NCI-H2029 (cell line): ENCODE measurements around the gene SPRR2A.
"Not testable (repeated sequence)": the region's sequence is repeated elsewhere in the genome, so short reads cannot be mapped to it uniquely, and the experiment has no call there.

Experiments used
- DNase-seq: peaks from one replicate; lab custom pipeline; 2025; lab: John Stamatoyannopoulos, UW

The SPRR2A gene

DNA sequence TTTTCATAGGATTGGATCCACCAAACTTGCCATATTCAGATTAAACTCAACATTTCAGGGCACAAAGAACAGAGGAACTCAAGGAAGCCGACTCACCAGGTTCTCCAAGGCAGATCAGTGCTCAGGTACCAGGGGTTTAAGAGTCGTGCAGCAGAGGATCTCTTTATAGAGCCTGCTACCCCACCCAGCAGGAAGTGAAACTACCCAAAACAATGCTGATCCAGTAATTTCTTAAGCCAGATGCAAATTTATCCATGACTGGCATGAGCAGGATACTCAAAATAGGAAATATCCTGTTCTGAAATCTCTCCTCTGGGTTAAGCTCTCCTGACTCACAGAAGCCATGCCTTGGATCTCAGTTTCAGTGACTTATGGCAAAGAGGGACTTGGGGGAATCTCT lies at the start of gene SPRR2A:
SPRR2A (minus strand) TSS at position 138 of the 400 bp plus-strand sequence. CDS start 777 bp downstream, outside the sequence.
- no peak for DNase-seq

DNA sequence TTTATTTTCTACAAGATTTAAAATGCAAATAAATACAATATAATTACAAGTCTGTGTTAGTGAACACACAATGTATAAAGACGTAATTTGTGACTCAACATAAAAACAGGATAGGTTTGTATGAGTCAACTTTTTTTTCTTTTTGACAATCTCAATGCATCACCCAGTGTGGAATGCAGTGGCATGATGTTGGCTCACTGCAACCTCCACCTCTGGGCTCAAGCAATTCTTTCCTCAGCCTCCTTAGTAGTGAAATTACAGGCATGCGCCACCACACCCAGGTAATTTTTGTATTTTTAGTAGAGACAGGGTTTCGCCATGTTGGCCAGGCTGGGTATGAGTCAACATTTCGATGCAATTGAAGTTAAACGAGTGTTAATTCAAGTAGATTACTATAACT lies 42.9 kb upstream of the SPRR2A start:
- DNase-seq = no peak

DNA sequence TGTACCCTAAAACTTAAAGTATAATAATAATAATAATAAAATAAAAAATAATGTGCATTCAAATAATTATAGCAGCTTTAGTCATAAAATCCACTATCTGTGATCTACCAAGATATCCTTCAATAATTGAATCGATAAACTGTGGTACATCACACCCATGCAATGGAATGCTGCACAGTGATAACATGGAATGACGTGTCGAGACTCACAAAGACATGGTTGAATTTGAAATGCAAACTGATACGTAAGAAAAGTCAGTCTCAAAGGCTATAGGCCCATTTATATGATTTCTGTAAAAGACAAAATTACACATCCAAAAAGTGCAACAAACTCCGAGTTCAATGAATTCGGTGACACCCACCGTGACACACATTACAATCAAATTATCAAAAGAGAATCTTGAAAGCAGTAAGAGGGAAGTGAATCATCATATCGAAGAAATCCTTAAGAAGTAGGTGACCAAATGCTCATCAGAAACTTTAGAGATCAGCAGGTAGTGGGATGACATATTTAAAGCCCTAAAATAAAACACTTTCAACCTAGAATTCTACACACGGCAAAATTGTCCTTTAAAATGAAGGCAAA lies 42.2 kb upstream of the SPRR2A start:
- DNase-seq = no peak

DNA sequence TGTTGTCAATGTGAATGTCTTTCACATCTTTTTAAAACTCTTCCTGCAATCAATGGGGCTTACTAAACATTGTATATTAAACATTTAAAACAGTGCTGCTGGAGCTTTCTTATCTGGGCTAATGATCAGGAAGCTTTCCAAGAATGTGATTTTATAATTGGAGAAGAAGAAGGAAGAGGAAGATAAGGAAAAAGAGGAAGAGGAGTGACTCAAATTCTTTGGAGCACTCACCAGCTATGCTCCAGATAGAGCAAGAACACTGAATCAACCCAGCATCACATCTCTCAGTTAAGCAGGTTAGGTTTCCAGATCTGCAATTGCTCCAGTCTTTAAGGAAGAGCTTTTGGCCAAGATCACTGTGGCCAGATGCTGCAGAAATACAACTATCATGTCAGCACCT lies 38.5 kb upstream of the SPRR2A start:
- no peak for DNase-seq

DNA sequence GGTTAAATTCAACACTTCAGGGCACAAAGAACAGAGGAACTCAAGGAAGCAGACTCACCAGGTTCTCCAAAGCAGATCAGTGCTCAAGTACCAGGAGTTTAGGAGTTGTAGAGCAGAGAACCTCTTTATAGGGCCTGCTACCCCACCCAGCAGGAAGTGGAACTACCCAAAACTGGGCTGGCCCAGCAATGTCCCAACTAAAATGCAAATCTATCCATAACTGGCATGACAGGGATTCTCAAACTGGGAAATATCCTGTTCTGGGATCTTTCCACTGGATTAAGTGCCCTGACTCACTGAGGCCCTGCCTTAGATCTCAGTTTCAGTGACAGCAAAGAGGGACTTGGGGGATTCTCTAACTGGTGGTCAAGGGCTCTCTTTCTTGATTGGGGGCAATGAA lies 37.1 kb upstream of the SPRR2A start, which contains the start of gene SPRR2E:
SPRR2E (minus strand) TSS at position 101 of the 400 bp plus-strand sequence. CDS start 775 bp downstream, outside the sequence.
- DNase-seq = no peak

DNA sequence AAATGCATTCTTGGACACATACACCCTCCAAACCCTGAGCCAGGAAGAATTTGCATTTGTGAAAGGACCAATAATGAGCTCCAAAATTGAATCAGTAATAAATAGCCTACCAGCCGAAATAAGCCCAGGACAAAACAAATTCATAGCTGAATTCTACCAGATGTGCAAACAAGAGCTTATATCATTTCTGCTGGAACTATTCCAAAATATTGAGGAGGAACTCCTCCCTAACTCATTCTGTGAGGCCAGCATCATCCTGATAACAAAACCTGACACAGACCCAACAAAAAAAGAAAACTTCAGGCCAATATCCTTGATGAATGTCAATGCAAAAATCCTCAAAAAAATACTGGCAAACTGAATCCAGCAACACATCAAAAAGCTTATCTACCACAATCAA lies 30.3 kb upstream of the SPRR2A start:
- no peak for DNase-seq

DNA sequence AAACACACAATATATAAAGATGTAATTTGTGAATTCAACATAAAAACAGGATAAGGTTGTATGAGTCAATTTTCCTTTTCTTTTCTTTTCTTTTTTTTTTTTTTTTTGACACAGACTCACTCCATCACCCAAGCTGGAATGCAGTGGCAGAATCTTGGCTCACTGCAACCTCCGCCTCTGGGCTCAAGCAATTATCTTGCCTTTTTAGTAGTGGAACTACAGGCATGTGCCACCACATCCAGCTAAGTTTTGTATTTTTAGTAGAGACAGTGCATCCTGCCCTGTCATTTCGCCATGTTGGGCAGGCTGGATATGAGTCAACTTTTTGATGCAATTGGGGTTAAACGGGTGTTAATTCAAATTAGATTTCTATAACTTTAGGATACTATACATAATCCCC lies 24.4 kb upstream of the SPRR2A start:
- no peak for DNase-seq

DNA sequence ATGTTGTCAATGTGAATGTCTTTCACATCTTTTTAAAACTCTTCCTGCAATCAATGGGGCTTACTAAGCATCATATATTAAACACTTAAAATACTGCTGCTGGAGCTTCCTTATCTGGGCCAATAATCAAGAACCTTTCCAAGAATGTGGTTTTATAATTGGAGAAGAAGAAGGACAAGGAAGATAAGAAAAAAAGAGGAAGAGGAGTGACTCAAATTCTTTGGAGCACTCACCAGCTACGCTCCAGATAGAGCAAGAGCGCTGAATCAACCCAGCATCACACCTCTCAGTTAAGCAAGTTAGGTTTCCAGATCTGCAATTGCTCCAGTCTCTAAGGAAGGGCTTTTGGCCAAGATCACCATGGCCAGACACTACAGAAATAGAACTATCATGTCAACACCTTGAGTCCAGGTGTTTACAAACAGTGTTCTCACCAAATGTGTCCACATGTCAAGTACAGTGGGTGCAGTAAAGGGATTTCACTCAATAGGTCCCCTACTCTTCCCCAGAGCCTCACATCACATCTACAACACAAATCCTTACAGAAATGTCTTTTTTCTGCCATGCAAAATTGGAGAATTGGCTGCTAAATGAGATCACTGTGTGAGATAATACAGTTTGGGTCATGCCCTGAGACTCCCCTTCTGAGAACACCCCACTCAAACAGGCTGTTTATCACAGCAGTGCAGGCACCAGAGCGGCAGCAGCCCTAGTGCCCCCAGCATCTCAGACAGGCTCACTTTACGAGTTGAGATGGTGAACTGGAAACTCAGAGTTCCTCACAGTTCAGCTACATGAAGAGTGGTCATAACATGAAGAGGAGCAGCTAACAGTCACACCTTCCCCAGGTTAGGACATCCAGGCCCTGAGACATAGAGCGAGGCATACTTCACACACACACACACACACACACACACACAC lies 15.8 kb upstream of the SPRR2A start:
- no peak for DNase-seq

DNA sequence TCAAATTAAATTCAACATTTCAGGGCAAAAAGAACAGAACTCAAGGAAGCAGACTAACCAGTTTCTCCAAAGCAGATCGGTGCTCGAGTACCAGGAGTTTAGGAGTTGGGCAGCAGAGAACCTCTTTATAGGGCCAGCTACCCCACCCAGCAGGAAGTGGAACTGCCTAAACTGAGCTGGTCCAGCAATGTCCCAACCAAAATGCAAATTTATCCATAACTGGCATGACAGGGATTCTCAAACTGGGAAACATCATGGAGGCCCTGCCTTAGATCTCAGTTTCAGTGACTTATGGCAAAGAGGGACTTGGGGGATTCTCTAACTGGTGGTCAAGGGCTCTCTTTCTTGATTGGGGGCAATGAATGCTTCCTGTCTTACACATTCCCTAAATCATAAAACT lies 14.2 kb upstream of the SPRR2A start, which contains the start of gene SPRR2B:
SPRR2B (minus strand) TSS at position 101 of the 400 bp plus-strand sequence. CDS start 772 bp downstream, outside the sequence.
- no peak for DNase-seq

DNA sequence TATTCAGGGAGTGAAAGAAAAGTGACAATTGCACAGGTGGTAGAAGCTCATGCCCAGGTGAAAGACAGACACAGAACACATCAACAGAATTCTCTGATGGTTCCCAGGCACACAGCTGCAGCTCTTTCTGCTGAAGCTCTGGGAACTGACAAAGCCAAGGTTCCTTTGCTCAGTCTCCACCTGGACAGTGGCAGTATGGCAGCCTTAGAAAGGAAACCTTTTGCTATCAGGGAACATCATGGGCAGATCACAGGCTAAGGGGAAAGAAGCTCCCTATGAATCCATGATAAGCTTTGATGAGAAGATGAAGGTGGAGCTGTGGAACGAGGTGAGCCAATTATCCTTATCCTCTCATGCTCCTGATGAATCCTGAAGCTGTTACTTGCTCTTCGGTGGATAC lies 12.9 kb upstream of the SPRR2A start:
- DNase-seq = no peak

DNA sequence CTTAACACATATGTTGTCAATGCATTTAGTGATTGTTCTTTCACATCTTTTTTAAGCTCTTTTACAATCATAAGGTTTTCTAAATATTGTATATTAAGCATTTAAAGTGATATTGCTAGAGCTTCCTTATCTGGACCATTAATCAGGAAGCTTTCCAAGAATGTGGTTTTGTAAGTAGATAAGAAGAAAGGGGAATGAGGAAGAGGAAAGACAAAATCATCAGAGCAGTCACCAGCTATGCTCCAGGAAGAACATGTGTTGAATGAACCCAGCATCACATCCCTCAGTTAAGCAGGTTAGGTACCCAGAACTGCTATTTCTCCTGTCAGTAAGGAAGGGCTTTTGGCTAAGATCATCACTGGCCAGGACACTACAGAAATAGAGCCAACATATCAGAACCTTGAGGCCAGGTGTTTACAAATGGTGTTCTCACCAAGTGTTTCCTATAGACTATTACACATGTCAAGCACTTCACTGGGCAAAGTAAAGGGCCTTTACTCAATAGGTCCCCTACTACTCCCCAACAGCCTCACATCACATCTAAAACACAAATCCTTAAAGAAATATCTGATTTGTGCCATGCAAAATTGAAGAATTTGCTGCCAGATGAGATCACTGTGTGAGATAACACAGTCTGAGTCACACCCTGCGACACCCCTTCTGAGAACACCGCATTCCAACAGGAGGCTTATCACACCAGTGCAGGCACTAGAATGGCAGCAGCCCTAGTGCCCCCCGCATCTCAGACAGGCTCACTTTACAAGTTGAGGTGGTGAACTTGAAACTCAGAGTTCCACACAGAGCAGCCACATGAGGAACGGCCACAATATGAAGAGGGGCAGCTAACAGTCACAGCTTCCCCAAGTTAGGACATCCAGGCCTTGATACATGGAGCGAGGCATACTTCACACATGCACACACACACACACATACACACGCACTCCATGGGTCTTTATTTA lies 1.8 kb upstream of the SPRR2A start:
- no peak for DNase-seq

DNA sequence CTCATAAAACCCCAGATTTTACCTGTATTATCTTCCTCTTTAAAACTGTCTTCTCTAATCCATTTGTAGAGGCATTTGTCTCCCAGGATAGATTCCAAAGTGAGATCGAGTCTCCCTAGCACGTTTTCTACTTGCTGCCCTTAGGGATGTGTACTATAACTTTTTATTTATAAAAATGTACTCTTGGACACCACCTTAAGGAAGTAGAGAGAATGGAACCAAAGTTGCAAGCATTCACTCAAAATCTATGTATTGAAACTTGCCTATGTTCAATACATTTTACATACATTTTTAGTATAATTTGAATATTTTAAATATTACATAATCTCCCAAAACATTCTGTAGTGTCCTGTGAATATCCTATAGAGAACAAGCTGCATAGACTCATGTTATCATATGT lies 842 bp upstream of the SPRR2A start:
- DNase-seq = no peak

DNA sequence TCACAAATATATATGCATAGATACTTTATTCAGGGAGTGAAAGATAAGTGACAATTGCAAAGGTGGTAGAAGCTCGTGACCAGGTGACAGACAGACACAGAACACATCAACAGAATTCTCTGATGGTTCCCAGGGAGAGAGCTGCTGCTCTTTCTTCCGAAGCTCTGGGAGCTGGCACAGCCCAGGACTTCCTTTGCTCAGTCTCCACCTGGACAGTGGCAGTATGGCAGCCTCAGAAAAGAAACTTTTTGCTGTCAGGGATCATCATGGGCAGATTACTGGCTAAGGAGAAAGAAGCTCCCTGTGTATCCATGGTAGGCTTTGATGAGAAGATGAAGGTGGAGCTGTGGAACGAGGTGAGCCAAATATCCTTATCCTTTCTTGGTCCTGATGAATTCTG lies 1.2 kb downstream of the SPRR2A start:
- not testable (repeated sequence) for DNase-seq

DNA sequence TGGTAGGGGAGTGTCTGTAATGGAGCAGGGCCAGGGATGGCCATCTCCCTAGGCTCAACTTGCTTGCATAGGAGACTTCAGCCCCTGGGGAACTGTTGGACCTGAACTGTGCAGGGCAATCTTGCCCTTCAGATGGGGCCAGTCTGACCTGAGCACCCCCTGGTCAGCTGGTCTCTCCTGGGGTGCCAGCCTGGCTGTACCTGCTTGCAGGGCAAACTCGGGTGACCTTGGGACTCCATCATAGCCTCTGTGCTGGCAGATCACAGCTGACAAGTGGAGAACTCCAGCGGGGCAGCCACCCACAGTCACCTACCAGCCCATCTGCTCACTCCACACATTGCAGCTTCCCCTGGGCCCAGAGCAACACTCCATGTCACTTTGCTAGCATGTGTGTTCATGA lies 8.1 kb downstream of the SPRR2A start:
- DNase-seq = no peak

DNA sequence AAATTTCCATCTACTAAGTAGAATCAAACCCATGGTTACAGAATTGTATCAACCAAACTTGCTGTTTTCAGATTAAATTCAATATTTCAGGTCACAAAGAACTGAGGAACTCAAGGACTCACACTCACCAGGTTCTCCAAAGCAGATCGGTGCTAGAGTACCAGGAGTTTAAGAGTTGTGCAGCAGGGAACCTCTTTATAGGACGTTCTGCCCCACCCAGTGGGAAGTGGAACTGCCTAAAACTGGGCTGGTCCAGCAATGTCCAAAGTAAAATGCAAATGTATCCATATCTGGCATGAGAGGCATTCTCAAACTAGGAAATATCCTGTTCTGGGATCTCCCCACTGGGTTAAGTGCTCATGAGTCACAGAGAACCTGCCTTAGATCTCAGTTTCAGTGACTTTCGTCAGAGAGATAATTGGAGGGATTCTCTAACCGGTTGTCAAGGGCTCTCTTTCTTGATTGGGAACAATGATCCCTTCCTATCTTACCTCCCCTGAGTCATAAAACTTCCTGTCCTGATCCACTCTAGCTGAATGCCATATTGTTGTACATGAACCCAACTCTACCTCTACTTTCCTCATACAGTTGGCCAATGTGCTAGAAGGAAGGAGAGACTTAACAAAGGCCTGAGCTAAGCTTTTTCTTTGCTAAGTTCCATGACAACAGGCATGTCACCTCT lies 16.2 kb downstream of the SPRR2A start, which contains the start of gene SPRR2D:
SPRR2D (minus strand) TSS at position 171 of the 682 bp plus-strand sequence. CDS start 774 bp downstream, outside the sequence.
- no peak for DNase-seq

DNA sequence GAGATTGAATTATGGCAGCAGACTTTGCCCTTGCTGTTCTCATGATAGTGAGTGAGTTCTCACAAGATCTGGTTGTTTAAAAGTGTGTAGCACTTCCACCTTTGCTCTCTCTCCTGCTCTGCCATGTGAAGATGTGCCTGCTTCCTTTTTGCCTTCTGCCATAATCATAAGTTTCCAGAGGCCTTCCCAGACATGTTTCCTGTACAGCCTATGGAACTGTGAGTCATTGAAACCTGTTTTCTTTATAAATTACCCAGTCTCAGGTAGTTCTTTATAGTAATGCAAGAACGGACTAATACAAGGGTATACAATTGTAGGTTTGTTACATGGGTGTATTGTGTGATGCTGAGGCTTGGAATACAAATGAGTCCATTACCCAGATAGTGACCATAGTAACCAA lies 22.1 kb downstream of the SPRR2A start:
- no peak for DNase-seq

DNA sequence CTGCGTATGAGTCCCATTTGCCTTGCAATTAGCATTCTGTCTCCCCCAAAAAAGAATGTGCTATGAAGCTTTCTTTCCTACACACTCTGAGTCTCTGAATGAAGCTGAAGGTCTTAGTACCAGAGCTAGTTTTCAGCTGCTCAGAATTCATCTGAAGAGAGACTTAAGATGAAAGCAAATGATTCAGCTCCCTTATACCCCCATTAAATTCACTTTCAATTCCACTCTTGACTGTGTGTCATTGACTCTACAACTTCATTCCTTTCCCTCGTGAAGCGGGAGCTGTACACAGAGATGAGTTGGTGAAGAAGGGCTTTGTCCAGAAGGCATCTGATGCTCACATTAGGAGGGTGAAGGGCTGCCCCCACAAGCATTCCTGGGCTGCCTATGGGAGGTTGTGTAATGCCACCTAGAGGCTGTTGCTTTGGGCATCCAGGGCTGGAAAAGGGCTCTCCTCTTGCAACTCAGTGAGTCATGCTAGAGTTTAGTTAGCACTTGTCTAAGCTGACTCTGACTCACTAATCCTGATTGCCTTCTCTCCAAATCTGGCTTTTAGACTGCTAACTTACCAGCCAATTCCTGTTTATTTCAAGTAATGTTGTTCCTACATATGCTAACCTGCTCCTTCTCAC lies 24.5 kb downstream of the SPRR2A start:
- no peak for DNase-seq

DNA sequence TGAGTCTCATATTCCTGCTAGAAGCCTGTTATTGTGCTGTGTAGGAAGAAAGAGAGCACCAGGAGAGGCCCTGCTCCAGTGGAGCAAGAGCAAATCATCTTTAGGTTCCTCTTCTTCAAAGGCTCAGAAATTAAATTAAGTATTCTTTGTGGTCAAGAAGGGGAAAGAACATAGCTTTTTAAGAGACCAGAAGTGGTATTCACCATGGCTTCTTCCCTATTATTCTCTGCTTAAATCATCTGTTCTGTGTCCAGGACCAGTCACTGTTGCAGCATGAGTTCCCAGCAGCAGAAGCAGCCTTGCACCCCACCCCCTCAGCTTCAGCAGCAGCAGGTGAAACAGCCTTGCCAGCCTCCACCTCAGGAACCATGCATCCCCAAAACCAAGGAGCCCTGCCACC lies 25.2 kb downstream of the SPRR2A start:
- DNase-seq = no peak

DNA sequence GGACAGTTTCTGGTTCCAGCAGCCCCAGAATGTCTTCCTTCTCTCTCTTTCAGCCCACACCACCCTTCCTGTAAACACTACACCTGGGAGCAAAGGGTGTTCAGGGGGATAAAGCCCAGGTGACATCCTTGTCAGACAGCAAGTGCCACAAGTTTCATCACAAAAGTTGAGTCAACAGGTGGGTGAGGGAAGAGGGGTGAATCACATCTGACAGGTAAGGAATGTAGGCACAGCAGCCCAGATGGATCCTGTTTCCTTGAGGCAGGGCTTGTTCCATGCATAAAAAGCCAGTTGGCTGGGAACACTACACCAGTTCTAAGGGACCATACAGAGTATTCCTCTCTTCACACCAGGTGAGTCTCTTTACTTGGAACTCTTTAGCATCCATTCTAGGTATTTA lies 26.4 kb downstream of the SPRR2A start, which contains the start of gene SPRR1B:
SPRR1B (plus strand) TSS at position 309 of the 400 bp plus-strand sequence. CDS start 1,143 bp downstream, outside the sequence.
- DNase-seq = no peak

DNA sequence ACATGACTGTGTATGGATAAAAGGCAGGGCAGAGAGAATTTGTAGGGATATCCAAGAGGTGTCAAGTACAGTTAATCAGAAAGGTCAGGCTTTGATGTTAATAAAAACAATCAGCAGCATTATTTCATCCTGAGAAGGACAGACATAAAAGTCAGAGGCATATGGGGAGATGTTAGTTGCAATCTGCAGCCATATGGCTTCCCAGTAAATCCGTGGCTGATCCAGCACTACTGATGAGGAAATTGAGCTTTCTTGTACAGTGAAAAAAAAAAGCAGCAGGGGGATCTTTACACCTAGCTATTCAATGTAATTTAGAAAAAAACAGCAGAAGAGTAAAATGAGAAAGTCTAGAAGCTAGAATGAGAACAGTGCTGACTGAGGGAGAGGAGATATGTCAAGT lies 28.5 kb downstream of the SPRR2A start:
- DNase-seq = no peak

DNA sequence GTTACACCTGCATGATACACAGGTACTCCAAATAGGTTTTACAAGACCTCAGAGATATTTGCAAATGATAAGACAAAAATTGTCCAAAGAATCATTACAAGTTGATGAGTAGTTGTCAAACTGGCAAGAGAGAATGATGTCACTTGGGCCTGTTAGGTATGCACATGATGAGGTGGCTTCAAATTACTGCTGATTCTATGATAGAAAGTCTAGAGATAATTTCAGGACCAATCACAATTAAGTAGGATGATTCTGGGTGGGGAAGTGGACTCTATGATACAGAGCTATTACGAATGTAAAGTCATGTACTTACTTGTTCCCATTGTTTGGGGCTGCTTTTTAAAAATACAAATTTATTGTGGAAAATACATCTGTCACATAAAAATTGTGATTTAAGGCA lies 31.5 kb downstream of the SPRR2A start:
- no peak for DNase-seq
